ELR (cell line): ENCODE measurements around the gene EVI5L.

ENCODE experiments used
- DNase-seq: peaks from one replicate; pipeline ENCODE4 v3.0.0-alpha.2; 2015; ENCODE audit warnings: low read depth

The EVI5L gene

DNA sequence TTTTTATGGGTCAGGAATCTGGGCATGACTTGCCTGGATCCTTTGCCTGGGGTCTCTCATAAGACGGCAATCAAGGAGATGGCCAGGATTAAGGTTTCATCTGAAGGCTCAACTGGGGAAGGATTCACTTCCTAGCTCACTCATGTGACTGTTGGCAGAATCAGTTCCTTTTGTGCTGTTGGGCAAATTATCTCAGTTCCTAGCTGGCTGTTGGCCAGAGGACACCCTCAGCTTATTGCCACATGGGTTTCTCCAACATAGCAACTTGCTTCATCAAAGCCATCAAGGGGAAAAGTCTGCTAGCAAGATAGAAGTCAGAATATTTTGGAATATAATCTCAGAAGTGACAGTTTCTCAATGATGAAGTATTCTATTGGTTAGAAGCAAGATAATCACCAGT, 12.2 kb upstream of the EVI5L start:
- DNase-seq, result no peak

GRCh38 chr19:7818806-7819205, 11.2 kb upstream of the EVI5L start:
- DNase-seq, result no peak

- DNase-seq, result no peak
These were observed 10.7 kb upstream of the EVI5L start for GRCh38 chr19:7819337-7819736.

DNA sequence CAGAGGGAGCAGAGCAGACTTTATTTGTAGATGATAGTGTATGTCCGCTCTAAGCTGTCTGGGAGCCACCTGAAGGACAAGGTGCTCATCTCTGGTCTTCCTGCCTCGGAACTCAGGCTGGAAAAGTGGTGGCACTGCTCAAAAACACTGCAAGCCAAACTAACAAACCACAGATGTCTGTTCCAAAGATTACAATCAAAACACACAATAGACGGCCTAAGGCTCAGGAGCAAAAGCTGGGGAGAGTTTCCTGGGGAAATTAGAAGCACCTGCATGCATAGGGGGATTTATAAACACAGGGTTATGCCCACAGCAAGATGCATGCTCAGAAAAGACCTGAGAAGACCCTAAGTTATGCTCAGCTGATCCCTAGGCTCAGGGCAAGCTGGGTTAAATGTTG, 9.4 kb upstream of the EVI5L start:
- DNase-seq, result no peak

DNA sequence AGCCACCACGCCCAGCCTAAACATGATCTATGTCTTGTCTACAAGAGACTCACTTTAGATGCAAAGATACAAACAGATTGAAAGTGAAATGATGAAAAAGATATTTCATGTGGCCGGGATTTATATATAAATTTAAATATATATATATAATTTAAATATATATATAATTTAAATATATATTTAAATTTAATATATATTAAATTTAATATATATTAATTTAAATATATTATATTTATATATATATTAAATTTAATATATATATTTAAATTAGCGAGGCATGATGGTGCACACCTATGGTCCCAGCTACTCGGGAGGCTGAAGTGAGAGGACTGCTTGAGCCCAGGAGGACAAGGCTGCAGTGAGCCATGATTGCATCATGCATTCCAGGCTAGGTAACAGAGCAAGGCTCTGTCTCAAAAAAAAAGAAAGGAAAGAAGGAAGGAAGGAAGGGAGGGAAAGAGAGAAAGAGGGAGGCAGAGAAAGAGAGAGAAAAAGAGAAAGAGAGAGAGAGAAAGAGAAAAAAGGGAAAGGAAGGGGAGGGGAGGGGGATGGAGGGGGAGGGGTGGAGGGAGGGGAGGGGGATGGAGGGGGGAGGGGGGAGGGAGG, 7.0 kb upstream of the EVI5L start:
- no peak for DNase-seq

DNA sequence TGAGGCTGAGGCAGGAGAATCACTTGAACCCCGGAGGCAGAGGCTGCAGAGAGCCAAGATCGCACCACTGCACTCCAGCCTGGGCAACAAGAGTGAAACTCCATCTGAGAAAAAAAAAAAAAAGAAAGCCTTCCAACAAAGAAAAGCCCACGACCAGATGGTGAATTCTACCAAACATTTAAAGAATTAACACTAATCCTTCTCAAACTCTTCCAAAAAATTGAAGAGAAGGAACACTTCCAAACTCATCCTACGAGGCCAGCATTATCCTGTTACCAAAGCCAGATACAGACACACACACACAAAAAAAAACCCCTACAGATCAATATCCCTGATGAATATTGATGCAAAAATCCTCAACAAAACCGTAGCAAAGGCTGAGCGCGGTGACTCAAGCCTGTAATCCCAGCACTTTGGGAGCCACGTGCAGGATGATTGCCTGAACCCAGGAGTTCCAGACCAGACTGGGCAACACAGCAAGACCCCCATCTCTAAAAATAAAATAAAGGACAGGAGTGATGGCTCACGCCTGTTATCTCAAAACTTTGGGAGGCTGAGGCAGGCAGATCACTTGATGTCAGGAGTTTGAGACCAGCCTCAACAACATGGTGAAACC, 6.2 kb upstream of the EVI5L start:
- DNase-seq, result no peak

DNA sequence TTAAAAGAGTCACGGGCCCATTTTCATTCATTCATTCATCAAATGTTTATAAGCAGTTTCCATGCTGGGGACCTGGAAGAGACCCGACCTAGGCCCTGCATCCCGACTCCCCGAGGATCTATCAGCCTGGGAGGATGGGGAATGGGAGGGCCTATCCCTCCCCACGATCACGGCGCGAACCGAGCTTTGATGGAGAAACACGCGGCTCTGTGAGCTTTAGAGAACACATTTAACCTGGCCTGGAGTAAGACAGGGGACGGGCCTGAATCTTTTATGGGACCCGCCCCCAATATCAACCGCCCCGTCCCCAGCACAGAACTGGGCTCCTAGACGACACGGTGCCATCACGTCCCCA, 875 bp upstream of the EVI5L start:
- no peak for DNase-seq

- no peak for DNase-seq
These were observed 304 bp downstream of the EVI5L start for GRCh38 chr19:7830272-7830771.

- no peak for DNase-seq
These were observed 805 bp downstream of the EVI5L start for GRCh38 chr19:7830823-7831222.

- DNase-seq, result peak; percentile 52
These were observed 1.4 kb downstream of the EVI5L start for GRCh38 chr19:7831452-7831851.

- DNase-seq, result no peak
These were observed 2.0 kb downstream of the EVI5L start for GRCh38 chr19:7832009-7832408.

- peak; percentile 27 for DNase-seq
These were observed 2.8 kb downstream of the EVI5L start for GRCh38 chr19:7832781-7833180.

DNA sequence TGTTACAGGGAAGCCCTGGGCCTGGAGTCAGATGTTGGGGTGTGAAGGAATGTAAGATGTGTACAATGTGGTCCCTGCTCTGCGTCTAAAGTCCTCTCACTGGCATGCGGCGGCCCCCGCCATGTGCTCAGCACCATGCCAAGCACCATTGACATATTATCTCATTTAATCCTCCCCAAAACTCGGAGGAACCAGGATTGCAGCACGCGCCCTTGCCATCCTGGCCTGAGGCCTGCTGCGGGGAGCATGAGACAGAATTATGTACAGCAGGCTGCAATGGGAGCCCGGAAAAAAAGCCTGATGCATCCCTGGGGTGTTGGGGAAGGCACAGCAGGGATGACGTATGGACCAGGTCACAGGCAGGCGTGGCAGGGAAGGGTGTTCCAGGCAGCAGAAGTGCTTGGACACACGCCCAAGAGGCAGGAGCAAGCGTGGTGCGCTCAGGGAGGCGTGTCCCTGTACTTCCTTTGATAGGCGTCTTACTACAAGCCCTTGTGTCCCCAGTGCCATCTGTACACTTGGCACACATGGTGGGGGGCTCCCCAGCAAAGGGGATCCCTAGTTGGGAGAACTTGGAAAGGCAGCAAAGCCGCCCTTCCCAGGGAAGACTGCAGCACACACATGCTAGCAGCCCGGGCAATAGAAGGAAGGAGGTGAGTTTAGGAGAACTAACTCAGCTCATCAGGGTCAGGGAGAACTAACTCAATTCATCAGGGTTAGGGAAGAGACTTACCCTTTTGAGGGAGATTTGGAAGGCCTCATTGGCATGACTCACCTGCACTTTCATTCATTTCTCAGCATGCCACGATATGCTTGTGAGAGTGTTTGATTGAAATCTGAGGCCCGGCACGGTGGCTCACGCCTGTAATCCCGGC, 3.4 kb downstream of the EVI5L start:
- DNase-seq, result peak; percentile 87

- DNase-seq, result no peak
These were observed 9.5 kb downstream of the EVI5L start for GRCh38 chr19:7839476-7839875.

GRCh38 chr19:7840629-7841028, 10.6 kb downstream of the EVI5L start:
- DNase-seq, result no peak

GRCh38 chr19:7841751-7842660, 12.0 kb downstream of the EVI5L start:
- DNase-seq, result no peak

DNA sequence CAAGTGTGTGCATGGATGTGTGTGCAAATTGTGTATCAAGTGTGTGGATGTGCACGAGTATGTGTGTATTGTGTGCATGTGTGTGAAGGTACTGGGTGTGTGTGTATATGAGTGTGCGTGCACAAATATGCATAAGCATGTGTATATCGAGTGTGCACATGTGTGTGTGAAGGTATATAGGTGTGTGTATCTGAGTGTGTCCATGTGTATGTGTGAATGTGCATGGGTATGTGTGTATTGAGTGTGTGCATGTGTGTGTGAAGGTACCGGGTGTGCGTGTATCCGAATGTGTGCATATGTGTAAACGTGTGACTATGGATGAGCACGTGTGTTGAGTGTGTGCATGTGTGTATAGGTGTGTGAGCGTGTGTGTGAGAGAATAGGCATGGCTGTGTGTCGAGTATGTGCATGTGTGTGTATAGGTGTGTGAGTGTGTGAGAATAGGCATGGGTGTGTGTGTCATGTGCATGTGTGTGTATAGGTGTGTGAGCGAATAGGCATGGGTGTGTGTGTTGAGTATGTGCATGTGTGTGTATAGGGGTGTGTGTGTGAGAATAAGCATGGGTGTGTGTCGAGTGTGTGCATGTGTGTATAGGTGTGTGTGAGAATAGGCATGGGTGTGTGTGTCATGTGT, 12.8 kb downstream of the EVI5L start:
- DNase-seq, result no peak

DNA sequence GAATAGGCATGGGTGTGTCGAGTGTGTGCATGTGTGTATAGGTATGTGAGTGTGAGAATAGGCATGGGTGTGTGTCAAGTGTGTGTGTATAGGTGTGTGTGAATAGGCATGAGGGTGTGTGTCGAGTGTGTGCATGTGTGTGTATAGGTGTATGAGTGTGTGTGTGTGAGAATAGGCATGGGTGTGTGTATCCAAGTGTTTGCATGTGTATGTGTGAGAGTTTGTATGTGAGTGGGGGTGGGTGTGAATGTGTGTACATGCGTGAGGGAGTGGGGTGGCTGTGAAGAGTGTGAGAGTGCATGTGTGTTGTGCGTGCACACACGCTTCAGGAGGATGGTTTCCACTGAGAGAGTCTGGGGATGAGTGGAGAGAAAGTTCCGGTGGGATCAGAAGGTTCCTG, 13.5 kb downstream of the EVI5L start:
- no peak for DNase-seq

DNA sequence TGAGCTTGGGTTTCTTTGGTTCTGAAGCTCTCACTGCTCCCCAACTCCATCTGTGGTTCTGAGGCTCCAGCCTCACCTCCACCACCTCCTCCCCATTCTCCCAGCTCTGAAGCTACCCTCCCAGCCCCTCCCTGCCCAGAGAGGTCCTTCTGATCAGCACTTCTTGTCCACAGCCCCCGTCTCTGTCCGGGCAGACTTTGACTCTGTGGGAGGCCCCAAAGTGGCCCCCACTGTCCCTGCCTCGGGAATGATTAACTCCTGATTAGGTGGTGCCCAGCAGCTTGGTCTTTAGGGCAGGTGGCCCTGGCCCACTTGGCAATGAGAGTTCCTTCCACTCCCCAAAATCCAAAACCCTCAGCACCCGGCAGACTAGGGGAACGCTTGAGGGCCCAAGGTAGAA, 14.4 kb downstream of the EVI5L start:
- DNase-seq, result no peak

- no peak for DNase-seq
These were observed 14.9 kb downstream of the EVI5L start for GRCh38 chr19:7844951-7845350.

DNA sequence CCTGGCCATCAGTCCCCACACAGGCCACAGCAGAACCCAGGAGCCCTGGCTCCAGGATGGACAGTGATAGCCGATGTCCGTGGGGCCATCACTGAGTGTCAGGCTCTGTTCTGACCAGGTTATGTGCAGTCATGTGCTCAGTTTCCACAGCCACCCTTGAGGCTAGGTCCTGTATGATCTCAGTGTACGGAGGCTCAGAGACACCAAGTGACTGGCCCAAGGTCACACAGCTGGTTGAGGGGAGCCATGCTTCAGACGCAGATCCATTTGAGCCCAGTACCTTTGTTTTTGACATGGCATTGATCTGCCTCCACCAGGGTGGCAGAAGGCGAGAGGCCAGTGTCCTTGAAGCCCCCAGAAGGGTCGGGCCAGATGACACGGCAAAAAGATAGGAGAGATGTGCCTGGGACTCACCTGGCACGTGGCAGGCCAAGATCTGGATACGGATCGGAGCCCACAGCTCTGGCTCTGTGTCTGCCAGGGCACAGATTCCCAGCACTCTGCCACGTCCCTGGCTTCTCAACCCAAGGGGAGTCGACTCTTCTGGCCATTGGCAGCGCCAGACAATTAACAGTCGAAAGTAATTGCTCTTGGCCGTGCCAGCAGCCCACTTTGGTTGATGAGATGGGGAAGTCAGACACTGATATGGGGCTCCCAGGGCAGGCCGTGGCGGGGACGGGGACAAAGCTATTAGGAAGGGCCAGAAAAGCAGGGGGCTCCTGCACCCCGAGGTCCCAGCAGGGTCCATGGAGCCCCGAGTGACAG, 15.6 kb downstream of the EVI5L start:
- no peak for DNase-seq
